HG03045 (cell line): ENCODE measurements around the gene PPFIBP2.

Source experiments
- ATAC-seq: cut with Tn5 transposase; IDR thresholded peaks from one replicate; pipeline ENCODE4 v1.9.1; 2021; ENCODE audit warnings: mild to moderate bottlenecking, moderate library complexity; ENCODE audit not compliant: unreplicated experiment

PPFIBP2 gene

DNA sequence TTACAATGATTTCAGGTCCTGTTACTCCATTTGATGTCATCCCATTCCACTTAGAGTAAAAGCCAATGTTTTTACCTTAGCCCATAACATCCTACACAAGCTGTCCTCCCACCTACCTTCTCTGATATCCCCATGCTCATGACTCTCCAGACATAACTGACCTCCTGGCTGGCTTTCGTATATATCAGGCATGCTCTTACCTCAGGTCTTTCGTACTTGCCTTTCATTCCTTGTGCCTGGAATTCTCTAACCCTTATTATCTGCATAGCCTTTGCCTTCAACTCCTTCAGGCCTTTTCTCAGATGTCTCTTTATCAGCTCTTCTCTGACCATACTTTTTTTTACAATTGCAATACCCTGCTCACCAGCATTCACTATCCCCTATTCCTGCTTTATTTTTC lies 169.8 kb downstream of the PPFIBP2 start:
- no peak for ATAC-seq

GRCh38 chr11:7686761-7687160 lies 173.0 kb downstream of the PPFIBP2 start:
- no peak for ATAC-seq

GRCh38 chr11:7687386-7687785 lies 173.6 kb downstream of the PPFIBP2 start:
- ATAC-seq: no peak

- no peak for ATAC-seq
Observed at GRCh38 chr11:7688238-7688826, 174.5 kb downstream of the PPFIBP2 start.

DNA sequence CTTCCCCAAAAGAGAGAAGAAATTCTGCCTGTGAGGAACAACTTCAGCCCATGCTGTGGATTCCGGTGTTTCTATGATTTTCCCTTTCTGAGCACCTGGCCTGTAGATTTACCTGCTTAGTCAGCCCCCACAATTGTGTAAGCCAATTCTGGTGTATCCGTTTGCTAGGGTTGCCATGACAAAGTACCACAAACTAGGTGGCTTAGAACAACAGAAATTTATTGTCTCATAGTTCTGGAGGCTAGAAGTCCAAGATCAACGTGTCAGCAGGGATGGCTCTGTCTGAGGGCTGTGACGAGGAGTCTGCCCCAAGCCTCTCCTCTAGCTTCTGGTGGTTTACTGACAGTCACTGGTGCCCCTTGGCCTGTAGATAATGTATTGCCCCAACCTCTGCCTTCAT lies 175.4 kb downstream of the PPFIBP2 start:
- no peak for ATAC-seq

- no peak for ATAC-seq
Observed at GRCh38 chr11:7690648-7691047, 176.8 kb downstream of the PPFIBP2 start.

GRCh38 chr11:7691759-7692350 lies 178.1 kb downstream of the PPFIBP2 start:
- ATAC-seq: no peak

GRCh38 chr11:7692426-7692825 lies 178.6 kb downstream of the PPFIBP2 start:
- ATAC-seq: no peak

- no peak for ATAC-seq
Observed at GRCh38 chr11:7694235-7694634, 180.4 kb downstream of the PPFIBP2 start.

DNA sequence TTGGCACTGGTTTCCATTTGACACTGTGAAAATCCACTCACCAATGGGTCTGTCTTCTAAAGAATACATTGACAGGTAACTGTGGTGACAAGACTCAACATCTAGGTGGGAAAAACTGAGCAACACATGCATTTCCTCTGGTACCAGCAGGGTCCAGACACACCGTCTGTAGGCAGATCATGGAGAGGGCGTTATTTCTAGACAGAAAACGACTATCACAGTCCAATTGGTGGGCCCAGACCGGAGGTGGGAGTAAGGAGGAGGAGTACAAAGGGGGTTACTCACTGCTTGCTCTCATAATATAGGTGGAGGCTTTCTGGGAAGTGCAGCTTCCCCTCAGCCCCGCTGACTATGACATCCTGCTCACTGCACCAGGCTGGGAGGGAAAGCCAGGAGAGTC lies 182.6 kb downstream of the PPFIBP2 start:
- no peak for ATAC-seq
